H1 (cell line): ENCODE data around the gene ITPK1. TPM values are rescaled to one million over a fixed set of nuclear protein-coding genes. Genes with fewer than 3 reads are reported as not detected.

Experiments used
- CTCF ChIA-PET: fragments of 300-600 bp; sonication (Branson Sonifier 250); formaldehyde crosslinking; loops from one replicate; lab custom pipeline; 2021; ENCODE audit not compliant: partially characterized antibody; lab: Charles Lee
- POLR2A ChIA-PET: fragments of 300-600 bp; sonication (Branson Sonifier 250); formaldehyde crosslinking; loops from one replicate; lab custom pipeline; 2021; ENCODE audit warnings: inconsistent platforms; ENCODE audit not compliant: partially characterized antibody; lab: Charles Lee
- DNase-seq, 2 experiments: peaks; one replicate each; pipeline versions ENCODE4 v3.0.0 to v3.0.0-alpha.2; 2010 to 2022; ENCODE audit warnings: low spot score in 2 of 2, low read depth in 1 of 2, mixed read lengths in 1 of 2
- FAIRE-seq: peaks from 2 replicates; lab custom pipeline; 2011; peaks lifted over from hg19 to GRCh38; lab: Jason Lieb, UNC
- H2AFZ ChIP-seq: 2 replicates; pipeline ENCODE4 v1.8.1; 2012; ENCODE audit warnings: low read length, inconsistent platforms
- H2AK5ac ChIP-seq: 2 replicates; pipeline ENCODE4 v1.6.1; 2013; ENCODE audit warnings: low read depth, low read length
- H2BK120ac ChIP-seq: replicated peaks from 2 replicates; pipeline ENCODE3; 2013; ENCODE audit warnings: low read depth, low read length, inconsistent platforms
- H2BK12ac ChIP-seq: 2 replicates; pipeline ENCODE4 v1.6.1; 2013; ENCODE audit warnings: low read depth, low read length
- H2BK15ac ChIP-seq: 2 replicates; pipeline ENCODE4 v1.6.1; 2013; ENCODE audit warnings: low read length
- H2BK20ac ChIP-seq: 2 replicates; pipeline ENCODE4 v1.6.1; 2013; ENCODE audit warnings: low read length
- H2BK5ac ChIP-seq: 2 replicates; pipeline ENCODE4 v1.6.1; 2013; ENCODE audit warnings: low read depth, low read length
- H3K14ac ChIP-seq: 2 replicates; pipeline ENCODE4 v1.6.1; 2013; ENCODE audit warnings: inconsistent platforms; ENCODE audit not compliant: insufficient read length
- H3K18ac ChIP-seq: 2 replicates; pipeline ENCODE4 v1.6.1; 2013; ENCODE audit warnings: low read length; ENCODE audit errors: extremely low read depth
- H3K23ac ChIP-seq: 2 replicates; pipeline ENCODE4 v1.6.1; 2013; ENCODE audit warnings: inconsistent platforms; ENCODE audit not compliant: insufficient read length
- H3K23me2 ChIP-seq: 2 replicates; pipeline ENCODE4 v1.6.1; 2013; ENCODE audit warnings: low read depth, low read length
- H3K27ac ChIP-seq: 2 replicates; pipeline ENCODE4 v1.6.1; 2011; ENCODE audit warnings: low read depth, low read length, inconsistent platforms
- H3K27me3 ChIP-seq, 4 experiments: replicated peaks in 1 of 4; 1 replicate in 1 of 4; 2 replicates in 3 of 4; pipeline versions ENCODE4 v1.6.1 to v1.8.1; 2011 to 2013; ENCODE audit warnings: low read length in 3 of 4, mild to moderate bottlenecking in 3 of 4, inconsistent platforms in 2 of 4, mixed read lengths in 2 of 4, moderate library complexity in 1 of 4; ENCODE audit not compliant: control insufficient read depth in 3 of 4, insufficient read depth in 3 of 4; ENCODE audit errors: extremely low read depth in 1 of 4
- H3K36me3 ChIP-seq, 4 experiments: 2 replicates each; pipeline versions ENCODE4 v1.6.1 to v1.8.1; 2011 to 2013; ENCODE audit warnings: mild to moderate bottlenecking in 4 of 4, low read length in 3 of 4, moderate library complexity in 2 of 4, control low read depth in 1 of 4, inconsistent platforms in 1 of 4; ENCODE audit not compliant: insufficient read depth in 4 of 4, control insufficient read depth in 2 of 4
- H3K4ac ChIP-seq: replicated peaks from 2 replicates; pipeline ENCODE3; 2013; ENCODE audit warnings: low read length, low read depth, mixed read lengths, inconsistent platforms; ENCODE audit not compliant: insufficient read length
- H3K4me1 ChIP-seq, 4 experiments: replicated peaks in 1 of 4; 1 replicate in 1 of 4; 2 replicates in 3 of 4; pipeline versions ENCODE4 v1.6.1 to v1.8.1; 2011 to 2013; ENCODE audit warnings: low read length in 3 of 4, inconsistent platforms in 2 of 4, mixed read lengths in 1 of 4; ENCODE audit not compliant: insufficient read depth in 4 of 4, control insufficient read depth in 3 of 4
- H3K4me2 ChIP-seq, 2 experiments: 2 replicates each; pipeline versions ENCODE4 v1.6.1 to v1.8.1; 2011 to 2013; ENCODE audit warnings: low read depth in 2 of 2, low read length in 2 of 2, control low read depth in 1 of 2, inconsistent platforms in 1 of 2, mild to moderate bottlenecking in 1 of 2; ENCODE audit not compliant: insufficient read depth in 1 of 2
- H3K4me3 ChIP-seq, 4 experiments: fragments of 200-600, 300-600 bp in 1 of 4; sonication (generic), shearing (Covaris generic), sonication (Bioruptor Twin) in 1 of 4; 2 replicates each; pipeline versions ENCODE4 v1.5.1 to v1.8.1; 2011 to 2016; ENCODE audit warnings: low read length in 4 of 4, low read depth in 3 of 4, control low read depth in 2 of 4, inconsistent platforms in 2 of 4, mild to moderate bottlenecking in 2 of 4, mixed read lengths in 1 of 4, moderate library complexity in 1 of 4; ENCODE audit not compliant: insufficient read depth in 2 of 4; ENCODE audit errors: extremely low read depth in 1 of 4
- H3K56ac ChIP-seq: replicated peaks from 2 replicates; pipeline ENCODE3; 2013; ENCODE audit warnings: low read depth, mild to moderate bottlenecking, mixed read lengths, low read length, inconsistent platforms; ENCODE audit not compliant: insufficient read length
- H3K79me1 ChIP-seq: 2 replicates; pipeline ENCODE4 v1.6.1; 2013; ENCODE audit warnings: low read depth, low read length, control low read depth
- H3K79me2 ChIP-seq, 2 experiments: 2 replicates each; pipeline versions ENCODE4 v1.6.1 to v1.8.1; 2012 to 2013; ENCODE audit warnings: low read length in 2 of 2, mild to moderate bottlenecking in 2 of 2, inconsistent platforms in 1 of 2; ENCODE audit not compliant: insufficient read depth in 2 of 2, control insufficient read depth in 1 of 2
- H3K9ac ChIP-seq, 4 experiments: replicated peaks in 1 of 4; 1 replicate in 1 of 4; 2 replicates in 3 of 4; pipeline versions ENCODE4 v1.6.1 to v1.8.1; 2011 to 2013; ENCODE audit warnings: low read depth in 3 of 4, low read length in 3 of 4, control low read depth in 2 of 4, mild to moderate bottlenecking in 2 of 4, moderate library complexity in 2 of 4, inconsistent platforms in 1 of 4; ENCODE audit errors: extremely low read depth in 1 of 4
- H3K9me3 ChIP-seq, 2 experiments: 2 replicates each; pipeline versions ENCODE4 v1.6.1 to v1.8.1; 2012 to 2013; ENCODE audit warnings: mild to moderate bottlenecking in 2 of 2, moderate library complexity in 2 of 2, control low read depth in 1 of 2, inconsistent platforms in 1 of 2, low read depth in 1 of 2, low read length in 1 of 2, mixed read lengths in 1 of 2; ENCODE audit not compliant: insufficient read depth in 2 of 2
- H4K20me1 ChIP-seq, 2 experiments: replicated peaks in 1 of 2; 2 replicates each; pipeline versions ENCODE3 to v1.8.1; 2011 to 2013; ENCODE audit warnings: inconsistent platforms in 2 of 2, low read length in 2 of 2, mild to moderate bottlenecking in 1 of 2; ENCODE audit not compliant: insufficient read depth in 2 of 2, control insufficient read depth in 1 of 2
- H4K5ac ChIP-seq: 2 replicates; pipeline ENCODE4 v1.6.1; 2013; ENCODE audit warnings: low read length, low read depth, mixed read lengths, inconsistent platforms; ENCODE audit not compliant: insufficient read length
- H4K8ac ChIP-seq: 2 replicates; pipeline ENCODE4 v1.8.0; 2013; ENCODE audit warnings: mild to moderate bottlenecking, moderate library complexity, low read length, inconsistent platforms; ENCODE audit not compliant: insufficient read depth; ENCODE audit errors: extremely low read depth
- H4K91ac ChIP-seq: replicated peaks from 2 replicates; pipeline ENCODE3; 2013; ENCODE audit warnings: low read length, mixed read lengths, inconsistent platforms; ENCODE audit not compliant: insufficient read length
- BCL11A ChIP-seq, 2 experiments: IDR thresholded peaks; one replicate each; pipeline ENCODE4 v1.6.1; 2011; ENCODE audit warnings: low read depth in 2 of 2, low read length in 2 of 2, mild to moderate bottlenecking in 2 of 2
- E2F6 ChIP-seq: IDR thresholded peaks from 2 replicates; pipeline ENCODE4 v1.6.1; 2012; ENCODE audit warnings: inconsistent platforms
- EGR1 ChIP-seq: IDR thresholded peaks from 2 replicates; pipeline ENCODE4 v1.6.1; 2011; ENCODE audit warnings: low read depth, low read length, borderline replicate concordance
- GABPA ChIP-seq: IDR thresholded peaks from 2 replicates; pipeline ENCODE4 v1.6.1; 2011; ENCODE audit warnings: mild to moderate bottlenecking, low read length, moderate library complexity, borderline replicate concordance; ENCODE audit not compliant: insufficient read depth
- JUND ChIP-seq: IDR thresholded peaks from 2 replicates; pipeline ENCODE4 v1.6.1; 2011; ENCODE audit warnings: mild to moderate bottlenecking, improper control_type of control experiment, low read length
- MAX ChIP-seq: IDR thresholded peaks from 2 replicates; pipeline ENCODE4 v1.6.1; 2012; ENCODE audit warnings: inconsistent platforms
- NANOG ChIP-seq: IDR thresholded peaks from 2 replicates; pipeline ENCODE4 v1.6.1; 2011; ENCODE audit warnings: low read length, low read depth, mild to moderate bottlenecking, inconsistent platforms; ENCODE audit not compliant: insufficient read depth, poor library complexity, severe bottlenecking
- NRF1 ChIP-seq: IDR thresholded peaks from 2 replicates; pipeline ENCODE4 v1.6.1; 2011; ENCODE audit warnings: mild to moderate bottlenecking, low read depth, low read length, improper control_type of control experiment
- POLR2AphosphoS5 ChIP-seq: IDR thresholded peaks from 2 replicates; pipeline ENCODE4 v1.6.1; 2011; ENCODE audit warnings: low read depth, low read length
- RBBP5 ChIP-seq: IDR thresholded peaks from 2 replicates; pipeline ENCODE4 v1.7.1; 2012; ENCODE audit warnings: low read depth, mild to moderate bottlenecking, inconsistent platforms, low read length, moderate library complexity, borderline replicate concordance
- SP4 ChIP-seq: IDR thresholded peaks from 2 replicates; pipeline ENCODE4 v1.6.1; 2012; ENCODE audit warnings: low read length, inconsistent platforms
- SRF ChIP-seq: IDR thresholded peaks from 2 replicates; pipeline ENCODE4 v1.6.1; 2011; ENCODE audit warnings: mild to moderate bottlenecking, low read depth, low read length, moderate library complexity
- TAF1 ChIP-seq: IDR thresholded peaks from 2 replicates; pipeline ENCODE4 v1.6.1; 2011; ENCODE audit warnings: mild to moderate bottlenecking, low read depth, low read length
- TAF7 ChIP-seq: optimal IDR thresholded peaks from 2 replicates; pipeline ENCODE3; 2011; ENCODE audit warnings: low read depth, mild to moderate bottlenecking, inconsistent platforms, low read length, moderate library complexity, borderline replicate concordance
- WGBS, 2 experiments: shearing (Covaris generic) in 1 of 2; methylation state at CpG; one replicate each; pipeline versions ENCODE4 v1.1.6 to v1.1.7; 2013 to 2015; ENCODE audit warnings: low lambda C conversion rate in 2 of 2, mixed read lengths in 2 of 2, inconsistent platforms in 1 of 2, low coverage in 1 of 2, missing lambda C conversion rate in 1 of 2; ENCODE audit not compliant: insufficient replicate concordance in 2 of 2, insufficient coverage in 1 of 2, insufficient read length in 1 of 2; ENCODE audit errors: extremely low coverage in 1 of 2, missing lambda C conversion rate in 1 of 2; 5-methylcytosine and 5-hydroxymethylcytosine counted together
- polyA plus RNA-seq, 7 experiments: library from polyadenylated mRNA; depleted of rRNA in 3 of 7; stranded (reverse) in 5 of 7; unstranded in 2 of 7; fragments of >200 nt in 5 of 7; fragments of 200-250 nt in 2 of 7; gene quantifications; 1 replicate in 5 of 7; 2 replicates in 1 of 7; 4 replicates in 1 of 7; pipeline versions ENCODE4 v1.2.1 to v1.2.3, GENCODE V29; 2011 to 2013; ENCODE audit warnings: missing spikeins in 2 of 7, mixed read lengths in 2 of 7
- total RNA-seq: library from RNA; stranded (reverse); fragmentation: NEBNext Ultra II Directional; extraction: Animal tissue kit (Norgen Biotek cat#: 25700); gene quantifications from 2 replicates; pipeline ENCODE4 v1.2.1, GENCODE V29; 2021

Gene ITPK1
- total and polyA plus RNA-seq, 2 of the 8 experiments (the other 6 are each of a cell fraction or from before 2014, with no cell fraction given) = 108 to 143 TPM

GRCh38 chr14:93155667-93156066 is 39.9 kb upstream of the ITPK1 start:
- no peaks in the 10 kb centered on the region; a peak in 1 of 7 replicates for H3K27me3 ChIP-seq
- H3K23ac ChIP-seq = no peak overlapping the region
- H4K91ac ChIP-seq = no peak overlapping the region
- H3K14ac ChIP-seq = no peak overlapping the region
- H2BK12ac ChIP-seq = no peak overlapping the region
- no peaks in the 10 kb centered on the region for H3K79me2 ChIP-seq
- no peaks in the 10 kb centered on the region for H3K36me3 ChIP-seq
- WGBS, 2 experiments = 89% methylated on average over 2 of the region's 2 CpGs; no CpG with 5 or more reads in 1 of the 2 experiments
- H3K4me1 ChIP-seq = no peaks in the 10 kb centered on the region; a peak in 3 of 7 replicates
- no peak overlapping the region for H4K8ac ChIP-seq
- H2BK20ac ChIP-seq = no peak overlapping the region
- H3K4me2 ChIP-seq = no peak overlapping the region
- H3K4me3 ChIP-seq = no peak overlapping the region
- no peak overlapping the region for H3K27ac ChIP-seq
- no peak overlapping the region for H3K18ac ChIP-seq
- no peaks in the 10 kb centered on the region for H3K23me2 ChIP-seq
- no peak overlapping the region for H2AFZ ChIP-seq
- no peak overlapping the region for H4K5ac ChIP-seq
- no peak overlapping the region for H2BK5ac ChIP-seq
- no peaks in the 10 kb centered on the region for H4K20me1 ChIP-seq
- no peak overlapping the region for H3K56ac ChIP-seq
- no peak overlapping the region for H2BK15ac ChIP-seq
- H3K9ac ChIP-seq = no peak overlapping the region
- H2BK120ac ChIP-seq = no peak overlapping the region
- ChIA-PET CTCF (interaction anchor here (0.6 to 1.1 kb wide), 4 partner anchors 18 to 836 kb away, joined by 3 to 4 read pairs (median 3); no protein-coding TSS in a partner anchor), POLR2A (no interaction called here)
- H3K4ac ChIP-seq = no peak overlapping the region
- H3K9me3 ChIP-seq = no peaks in the 10 kb centered on the region
- no peak for DNase-seq
- H3K79me1 ChIP-seq = no peaks in the 10 kb centered on the region
- no peak for FAIRE-seq
- H2AK5ac ChIP-seq = no peak overlapping the region
- TF ChIP-seq NANOG (no peak), MAX (no peak), TAF7 (no peak), SRF (no peak), BCL11A (IDR thresholded peaks at IDR 0.05; ENCODE audit: low read depth in 2 of 2, low read length in 2 of 2) (no peak), EGR1 (no peak), TAF1 (no peak), NRF1 (no peak), GABPA (no peak), JUND (no peak), SP4 (no peak), E2F6 (no peak), POLR2AphosphoS5 (no peak), RBBP5 (no peak)
